Skeletal muscle tissue (tissue), 4 donors: ENCODE results near the gene CIROP. TPM values are rescaled to one million over a fixed set of nuclear protein-coding genes. Genes with fewer than 3 reads are reported as not detected.

Experiments used
- H3K27ac ChIP-seq: one replicate; pipeline ENCODE4 v1.7.0; 2013; ENCODE audit warnings: mild to moderate bottlenecking, low read depth, low read length, inconsistent platforms
- H3K27me3 ChIP-seq, 3 donors: one replicate each; pipeline ENCODE4 v1.7.0; 2013; ENCODE audit warnings: low read length in 3 of 3; ENCODE audit not compliant: control insufficient read depth in 3 of 3, insufficient read depth in 3 of 3
- H3K36me3 ChIP-seq, 3 donors: one replicate each; pipeline ENCODE4 v1.7.0; 2013; ENCODE audit warnings: low read length in 3 of 3; ENCODE audit not compliant: control insufficient read depth in 3 of 3, insufficient read depth in 3 of 3
- H3K4me1 ChIP-seq, 3 donors: one replicate each; pipeline ENCODE4 v1.7.0; 2013; ENCODE audit warnings: low read length in 3 of 3, mild to moderate bottlenecking in 3 of 3; ENCODE audit not compliant: control insufficient read depth in 3 of 3, insufficient read depth in 3 of 3
- H3K4me3 ChIP-seq, 3 donors: one replicate each; pipeline ENCODE4 v1.7.0; 2013; ENCODE audit warnings: low read length in 3 of 3
- H3K9ac ChIP-seq, 3 donors: one replicate each; pipeline ENCODE4 v1.7.0; 2013; ENCODE audit warnings: low read length in 3 of 3, mild to moderate bottlenecking in 3 of 3, moderate library complexity in 2 of 3, low read depth in 1 of 3
- H3K9me3 ChIP-seq, 3 donors: one replicate each; pipeline ENCODE4 v1.7.0; 2013; ENCODE audit warnings: low read length in 3 of 3; ENCODE audit not compliant: control insufficient read depth in 3 of 3
- total RNA-seq: library from RNA; depleted of rRNA; stranded (reverse); fragments of >200 nt; gene quantifications from one replicate; pipeline ENCODE4 v1.2.3, GENCODE V29; 2014
- donor health status: Osteomylitis.

CIROP gene
- total RNA-seq, 1 donor from 2014 or later, result not detected

DNA sequence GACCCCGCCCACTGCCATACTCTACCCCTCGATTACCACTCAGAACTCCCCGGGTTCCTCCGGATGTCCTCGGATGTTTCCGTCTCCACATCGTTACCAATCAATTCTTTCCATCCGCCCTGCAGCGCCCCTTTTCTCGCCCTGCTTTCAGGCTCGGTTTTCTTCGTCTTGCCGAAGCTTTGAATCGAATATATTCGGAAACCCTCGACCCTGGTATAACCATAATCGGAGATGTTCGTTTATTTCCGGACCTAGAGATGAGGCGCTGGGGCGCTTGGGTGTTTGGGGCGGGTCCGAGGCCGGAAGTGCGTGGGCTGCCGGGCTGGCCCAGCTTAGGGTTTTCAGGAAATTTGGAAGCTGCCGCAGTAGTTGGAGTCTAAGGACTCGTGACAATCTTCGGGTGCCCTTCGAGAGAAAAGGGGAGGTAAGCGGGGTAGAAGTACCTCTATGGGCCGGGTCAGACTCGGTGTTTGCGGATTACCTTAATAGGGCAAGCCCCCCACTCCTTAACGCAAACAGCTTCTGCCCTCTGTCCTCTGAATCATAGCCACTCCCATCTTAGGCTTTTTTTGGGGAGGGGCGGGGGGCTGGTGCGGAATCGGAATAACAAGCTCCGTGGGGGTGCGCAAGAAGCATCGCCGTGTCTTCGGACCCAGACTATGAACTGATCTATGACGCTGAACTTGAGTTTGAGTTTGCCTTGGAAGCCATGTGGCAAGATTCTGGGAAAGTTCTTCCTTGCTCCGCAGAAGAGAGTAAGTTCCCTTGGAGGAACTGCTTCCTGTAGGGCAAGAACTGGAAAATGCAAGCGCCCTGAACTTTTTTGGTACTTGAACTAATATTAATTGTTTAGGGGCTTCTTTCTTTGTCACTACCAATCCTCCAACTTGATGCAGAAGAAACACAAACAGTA, 9.3 kb downstream of the CIROP start, which contains the start of gene C14orf119:
C14orf119 (plus strand) TSS at position 310 of the 913 bp plus-strand sequence. CDS start 2,154 bp downstream, outside the sequence.
- Histone ChIP-seq H3K4me1 (peaks cover 21 to 30% (median 22%) of the 10 kb centered on the region in 3 donors), H3K9me3 (no peaks in the 10 kb centered on the region), H3K27me3 (no peaks in the 10 kb centered on the region), H3K36me3 (peaks cover 7 to 41% (median 31%) of the 10 kb centered on the region in 3 donors), H3K27ac (peak within 1 kb of the TSS; percentile 98), H3K4me3 (peak within 1 kb of the TSS; percentile 90 to 98 (median 96)), H3K9ac (peak within 1 kb of the TSS; percentile 92 to 99 (median 98))

DNA sequence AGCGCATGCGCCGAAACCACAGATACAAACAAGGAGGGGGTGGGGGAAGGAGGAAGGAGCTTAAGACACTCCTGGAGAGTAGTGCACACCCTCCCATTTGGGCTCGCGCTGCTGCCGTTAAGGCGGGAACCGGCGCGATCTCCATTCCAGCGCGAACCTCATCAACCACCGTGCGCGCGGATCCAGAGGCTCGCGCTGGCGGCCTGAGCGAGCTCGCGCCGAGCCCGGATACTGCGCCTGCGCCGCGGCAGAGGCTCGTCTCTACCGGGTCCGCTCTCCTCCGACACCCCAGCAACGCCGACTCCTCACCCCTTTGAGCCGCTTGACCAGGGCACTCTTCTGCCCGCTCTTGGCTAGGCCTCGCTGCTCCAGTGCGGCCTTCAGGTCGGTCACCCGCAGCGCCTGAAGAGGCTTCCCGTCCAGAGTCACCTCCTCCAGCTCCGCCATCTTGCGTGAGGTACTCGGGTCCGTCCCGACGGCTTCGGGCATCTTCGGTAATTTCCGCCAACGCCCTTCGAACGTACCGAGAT, 10.1 kb downstream of the CIROP start, which contains the start of gene ACIN1:
ACIN1 (minus strand) TSS at position 471 of the 530 bp plus-strand sequence; CDS start at position 447, 24 bp downstream.
- H3K27me3 ChIP-seq, result no peaks in the 10 kb centered on the region
- H3K27ac ChIP-seq, result peak within 1 kb of the TSS; percentile 98
- H3K9ac ChIP-seq, result peak within 1 kb of the TSS; percentile 92 to 99 (median 98)
- H3K4me3 ChIP-seq, result peak within 1 kb of the TSS; percentile 90 to 98 (median 96)
- no peaks in the 10 kb centered on the region for H3K9me3 ChIP-seq
- peaks cover 21 to 30% (median 22%) of the 10 kb centered on the region in 3 donors for H3K4me1 ChIP-seq
- peaks cover 14 to 48% (median 38%) of the 10 kb centered on the region in 3 donors for H3K36me3 ChIP-seq

DNA sequence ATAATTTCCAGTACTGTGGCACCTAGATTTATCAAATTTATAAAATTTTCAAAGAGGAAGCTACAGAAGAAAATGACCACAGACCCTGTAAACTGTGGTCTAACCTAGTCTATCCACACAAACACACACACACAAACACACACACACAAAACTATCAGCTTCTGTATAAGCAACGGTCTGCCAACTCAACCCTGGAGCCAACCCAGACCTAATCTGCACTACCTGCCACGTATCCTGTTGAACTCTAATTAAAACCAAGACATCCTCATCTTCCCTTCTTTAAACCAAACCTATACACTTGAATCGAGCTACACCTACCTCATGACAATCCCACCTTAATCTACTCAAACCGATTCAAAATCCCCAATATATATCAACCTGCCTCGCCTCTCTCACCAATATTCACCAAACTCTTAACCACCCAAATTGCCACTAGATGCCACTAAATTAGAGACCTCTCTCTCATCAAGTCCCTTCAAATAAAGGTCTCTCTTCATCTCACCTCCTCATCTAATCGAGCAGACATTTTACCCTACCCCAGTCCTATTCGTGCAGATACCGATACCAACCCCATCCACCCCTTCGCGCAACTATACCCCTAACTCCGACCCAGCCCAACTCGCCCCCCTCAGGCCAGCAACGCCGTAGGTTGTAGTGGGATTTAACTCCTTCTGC, 10.7 kb downstream of the CIROP start:
- H3K9ac ChIP-seq, result peak overlapping the region; percentile 92 to 99 (median 98)
- H3K36me3 ChIP-seq, result peaks cover 16 to 53% (median 44%) of the 10 kb centered on the region in 3 donors
- no peaks in the 10 kb centered on the region for H3K9me3 ChIP-seq
- H3K4me3 ChIP-seq, result peak overlapping the region; percentile 90 to 98 (median 96)
- H3K27me3 ChIP-seq, result no peaks in the 10 kb centered on the region
- H3K4me1 ChIP-seq, result peaks cover 21 to 30% (median 22%) of the 10 kb centered on the region in 3 donors
- H3K27ac ChIP-seq, result peak overlapping the region; percentile 98

DNA sequence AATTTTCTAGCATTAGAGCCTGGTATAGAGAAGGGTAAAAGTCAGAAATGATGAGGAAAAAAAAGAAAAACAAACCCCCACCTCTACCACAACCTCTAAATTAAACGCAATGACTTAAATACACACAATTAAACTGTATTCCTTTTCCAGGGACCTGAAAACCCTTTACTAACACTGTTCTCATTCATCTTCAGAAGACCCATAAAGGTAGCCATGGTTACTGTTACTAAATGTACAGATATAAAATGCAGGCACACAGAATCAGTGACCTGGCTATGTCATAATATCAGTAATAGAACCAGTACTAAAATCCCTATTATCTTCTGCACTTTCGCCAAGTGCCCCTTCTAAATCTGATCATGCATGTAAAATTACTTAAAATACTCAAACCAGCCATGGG, 11.3 kb downstream of the CIROP start:
- H3K36me3 ChIP-seq, result peaks cover 16 to 52% (median 47%) of the 10 kb centered on the region in 3 donors
- H3K9me3 ChIP-seq, result no peaks in the 10 kb centered on the region
- peak overlapping the region; percentile 92 to 99 (median 98) for H3K9ac ChIP-seq
- peak overlapping the region in 2 of 3 donors; percentile 90 to 96 for H3K4me3 ChIP-seq
- H3K4me1 ChIP-seq, result peaks cover 21 to 30% (median 22%) of the 10 kb centered on the region in 3 donors
- H3K27me3 ChIP-seq, result no peaks in the 10 kb centered on the region
- no peak overlapping the region for H3K27ac ChIP-seq

DNA sequence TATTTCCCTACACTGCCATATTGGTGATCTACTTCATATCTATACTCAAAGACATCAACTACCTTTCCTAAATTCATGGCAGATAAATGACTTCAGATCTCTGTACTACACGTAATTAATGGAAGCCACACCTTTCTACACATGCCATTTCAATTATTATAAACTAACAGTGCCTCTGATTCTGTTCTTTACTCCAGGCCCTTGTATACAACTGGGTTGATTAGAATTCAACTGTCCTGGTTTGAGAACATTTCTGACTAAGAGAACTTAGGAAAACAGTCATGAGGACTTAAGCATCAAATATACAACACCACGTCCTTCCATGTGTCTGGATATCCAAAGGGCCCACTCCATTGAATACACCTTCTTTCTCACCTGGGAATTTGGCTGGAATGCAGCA, 11.7 kb downstream of the CIROP start:
- H3K4me3 ChIP-seq, result peak overlapping the region in 1 of 3 donors; percentile 18
- H3K36me3 ChIP-seq, result peaks cover 18 to 53% (median 45%) of the 10 kb centered on the region in 3 donors
- no peaks in the 10 kb centered on the region for H3K27me3 ChIP-seq
- no peak overlapping the region for H3K27ac ChIP-seq
- no peaks in the 10 kb centered on the region for H3K9me3 ChIP-seq
- peak overlapping the region in 1 of 3 donors; percentile 98 for H3K9ac ChIP-seq
- peaks cover 21 to 30% (median 22%) of the 10 kb centered on the region in 3 donors for H3K4me1 ChIP-seq

DNA sequence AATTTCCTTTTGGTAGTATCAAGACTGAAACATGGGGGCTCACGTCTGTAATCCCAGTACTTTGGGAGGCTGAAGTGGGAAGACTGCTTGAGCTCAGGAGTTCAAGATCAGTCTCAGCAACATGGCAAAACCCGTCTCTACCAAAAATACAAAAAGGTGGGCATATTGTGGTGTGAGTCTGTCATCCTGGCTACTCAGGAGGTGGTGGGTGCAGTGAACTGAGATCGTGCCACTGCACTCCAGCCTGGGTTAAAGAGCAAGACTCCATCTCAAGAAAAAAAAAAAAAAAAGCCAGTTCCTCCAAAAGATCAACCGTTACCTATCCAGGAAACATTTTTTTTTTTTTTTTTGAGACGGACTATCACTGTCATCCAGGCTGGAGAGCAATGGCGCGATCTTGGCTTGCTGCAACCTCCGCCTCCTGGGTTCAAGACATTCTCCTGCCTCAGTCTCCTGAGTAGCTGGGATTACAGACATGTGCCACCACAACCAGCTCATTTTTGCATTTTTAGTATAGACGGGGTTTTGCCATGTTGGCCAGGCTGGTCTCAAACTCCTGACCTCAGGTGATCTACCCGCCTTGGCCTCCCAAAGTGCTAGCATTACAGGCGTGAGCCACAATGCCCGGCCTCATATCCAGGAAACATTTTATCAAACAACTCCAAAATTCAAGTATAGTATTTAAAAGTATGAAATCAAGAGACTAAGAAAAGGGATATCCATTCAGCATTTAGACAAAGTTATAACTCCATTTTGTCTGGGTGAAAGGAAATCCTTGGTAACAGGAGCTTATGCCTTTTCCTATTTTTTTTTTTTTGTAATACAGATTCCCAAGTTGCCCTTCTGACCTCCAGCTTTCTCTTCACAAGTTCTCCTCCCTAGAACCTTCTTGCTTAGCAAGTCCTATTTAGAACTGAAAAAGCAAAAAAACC, 13.2 kb downstream of the CIROP start:
- Histone ChIP-seq H3K27me3 (no peaks in the 10 kb centered on the region), H3K4me3 (no peak overlapping the region), H3K9ac (no peak overlapping the region), H3K4me1 (peaks cover 12 to 21% (median 17%) of the 10 kb centered on the region in 3 donors), H3K36me3 (peaks cover 20 to 51% (median 50%) of the 10 kb centered on the region in 3 donors), H3K9me3 (no peaks in the 10 kb centered on the region), H3K27ac (no peak overlapping the region)

DNA sequence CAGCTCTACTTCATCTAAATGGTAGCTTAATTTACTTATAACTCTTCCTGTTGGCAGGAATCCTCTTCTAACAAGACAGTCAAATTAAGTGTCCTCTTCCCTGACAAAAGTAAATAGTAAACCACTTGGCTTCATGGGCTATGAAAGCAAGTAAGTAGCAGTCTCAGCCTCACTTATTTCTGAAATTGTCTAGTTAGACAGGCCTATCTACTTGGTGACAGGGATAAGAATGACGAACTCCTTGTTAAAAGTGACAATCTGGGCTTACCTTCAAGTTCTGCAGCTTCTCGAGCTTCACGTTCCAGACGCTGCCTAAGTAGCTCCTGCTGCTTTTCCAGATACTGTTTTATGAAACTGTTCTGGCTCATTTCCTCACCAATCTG, 14.5 kb downstream of the CIROP start:
- no peak overlapping the region for H3K9ac ChIP-seq

DNA sequence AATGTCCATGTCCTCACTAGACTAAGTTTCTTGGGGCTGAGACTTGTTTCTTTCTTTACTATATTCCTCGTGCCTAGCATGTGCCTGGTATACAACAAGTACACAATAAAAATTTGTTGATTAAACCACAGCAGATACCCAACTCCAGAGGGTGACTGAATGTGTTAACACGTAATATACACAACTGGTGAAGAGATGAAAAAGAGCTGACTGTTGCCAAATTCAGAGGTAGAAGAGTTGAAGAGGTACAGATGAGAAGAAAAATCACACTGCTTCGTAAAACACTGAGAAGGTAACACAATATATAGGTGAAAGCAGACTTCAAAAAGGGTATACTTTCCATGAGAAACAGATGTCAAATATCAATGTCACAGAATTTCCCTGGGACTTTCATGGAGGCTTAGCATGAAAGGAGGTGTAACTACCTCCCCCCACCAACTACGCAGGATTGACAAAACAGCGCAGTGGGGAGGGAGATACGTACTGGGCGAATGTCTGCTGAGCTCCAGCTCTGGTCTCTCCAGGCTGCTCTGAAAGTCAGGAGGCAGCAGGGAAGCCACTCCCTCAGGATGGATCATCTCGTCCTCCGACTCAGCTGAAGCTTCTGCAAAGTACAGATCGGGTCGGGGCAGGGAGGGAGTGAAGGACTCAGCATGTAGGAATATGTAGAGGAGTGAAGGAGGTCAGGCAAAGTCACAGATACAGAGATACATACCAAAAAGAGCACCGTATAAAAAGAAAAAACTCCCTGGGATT, 15.1 kb downstream of the CIROP start:
- H3K4me1 ChIP-seq, result peaks cover 10 to 18% (median 15%) of the 10 kb centered on the region in 3 donors

More for the DNA sequence above, 14.5 kb downstream of the CIROP start:
- Histone ChIP-seq H3K4me1 (peaks cover 10 to 19% (median 15%) of the 10 kb centered on the region in 3 donors), H3K27me3 (no peaks in the 10 kb centered on the region), H3K36me3 (peaks cover 27 to 62% (median 62%) of the 10 kb centered on the region in 3 donors), H3K4me3 (no peak overlapping the region), H3K27ac (no peak overlapping the region), H3K9me3 (no peaks in the 10 kb centered on the region)

More for the DNA sequence above, 15.1 kb downstream of the CIROP start:
- Histone ChIP-seq H3K9me3 (no peaks in the 10 kb centered on the region), H3K27me3 (no peaks in the 10 kb centered on the region), H3K27ac (no peak overlapping the region), H3K4me3 (no peak overlapping the region), H3K36me3 (peaks cover 29 to 64% (median 62%) of the 10 kb centered on the region in 3 donors), H3K9ac (no peak overlapping the region)
